Coronary artery (tissue), 2 donors: Measurements from ENCODE around the gene LPP.

Experiments
- DNase-seq: peaks from one replicate; pipeline ENCODE4 v3.0.0-alpha.2; 2017; ENCODE audit warnings: low spot score
- H3K27ac ChIP-seq, 2 donors: fragments of 200-600 bp; sonication (generic); one replicate each; pipeline ENCODE4 v1.5.1; 2016 to 2019
- H3K4me3 ChIP-seq: fragments of 200-600 bp; sonication (generic); 2 replicates; pipeline ENCODE4 v1.5.1; 2016; ENCODE audit warnings: mild to moderate bottlenecking, moderate library complexity
- TF ChIP-seq, protein P1 (sequence below): fragments of 200-600 bp; sonication (generic); IDR thresholded peaks from one replicate; pipeline ENCODE4 v1.5.1; 2019; ENCODE audit warnings: antibody characterized with exemption

The LPP gene, protein sequence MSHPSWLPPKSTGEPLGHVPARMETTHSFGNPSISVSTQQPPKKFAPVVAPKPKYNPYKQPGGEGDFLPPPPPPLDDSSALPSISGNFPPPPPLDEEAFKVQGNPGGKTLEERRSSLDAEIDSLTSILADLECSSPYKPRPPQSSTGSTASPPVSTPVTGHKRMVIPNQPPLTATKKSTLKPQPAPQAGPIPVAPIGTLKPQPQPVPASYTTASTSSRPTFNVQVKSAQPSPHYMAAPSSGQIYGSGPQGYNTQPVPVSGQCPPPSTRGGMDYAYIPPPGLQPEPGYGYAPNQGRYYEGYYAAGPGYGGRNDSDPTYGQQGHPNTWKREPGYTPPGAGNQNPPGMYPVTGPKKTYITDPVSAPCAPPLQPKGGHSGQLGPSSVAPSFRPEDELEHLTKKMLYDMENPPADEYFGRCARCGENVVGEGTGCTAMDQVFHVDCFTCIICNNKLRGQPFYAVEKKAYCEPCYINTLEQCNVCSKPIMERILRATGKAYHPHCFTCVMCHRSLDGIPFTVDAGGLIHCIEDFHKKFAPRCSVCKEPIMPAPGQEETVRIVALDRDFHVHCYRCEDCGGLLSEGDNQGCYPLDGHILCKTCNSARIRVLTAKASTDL

DNA sequence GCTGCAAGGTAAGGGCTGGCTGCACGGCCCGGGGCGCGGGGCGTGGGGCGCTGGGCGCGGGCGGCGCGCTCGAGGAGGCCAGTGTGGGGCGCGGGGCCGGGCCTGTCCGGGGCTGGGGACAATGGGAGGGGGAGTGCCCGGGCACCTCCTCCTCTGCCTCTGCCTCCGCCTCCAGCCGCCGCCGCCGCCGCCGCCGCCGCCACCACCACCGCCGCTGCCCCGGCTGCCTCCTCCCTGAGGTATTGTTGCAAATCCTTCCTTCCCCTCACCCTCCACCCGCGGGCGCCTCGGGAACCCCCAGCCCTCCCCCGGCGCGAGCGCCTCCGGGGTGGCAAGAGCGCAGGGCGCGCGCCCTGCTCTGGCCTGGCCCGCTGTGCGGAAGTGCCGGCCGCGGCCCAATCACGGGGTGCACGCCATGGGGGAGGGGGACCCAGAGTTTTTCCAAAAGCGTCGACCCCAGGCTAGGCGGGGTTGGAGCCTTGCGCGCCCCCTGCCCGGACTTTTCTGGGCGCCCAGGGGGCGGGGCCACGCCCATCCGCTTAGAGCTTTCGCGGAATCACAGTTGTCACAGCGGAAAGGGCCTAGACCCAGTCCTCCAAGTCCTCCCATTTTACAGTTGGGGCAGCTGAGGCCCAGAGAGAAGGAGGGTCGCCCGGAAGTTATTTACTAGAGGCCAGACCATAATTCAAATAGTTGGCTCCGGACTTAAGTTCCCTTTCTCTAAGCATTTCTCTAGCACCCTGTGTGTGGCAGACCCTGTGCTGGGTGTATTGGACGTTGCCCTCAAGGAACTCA lies at the start of gene LPP:
LPP (plus strand) TSS at position 144 of the 795 bp plus-strand sequence. CDS start 251,964 bp downstream, outside the sequence.
- peak within 1 kb of the TSS; percentile 94 to 99 for H3K27ac ChIP-seq
- TF ChIP-seq, protein P1, sequence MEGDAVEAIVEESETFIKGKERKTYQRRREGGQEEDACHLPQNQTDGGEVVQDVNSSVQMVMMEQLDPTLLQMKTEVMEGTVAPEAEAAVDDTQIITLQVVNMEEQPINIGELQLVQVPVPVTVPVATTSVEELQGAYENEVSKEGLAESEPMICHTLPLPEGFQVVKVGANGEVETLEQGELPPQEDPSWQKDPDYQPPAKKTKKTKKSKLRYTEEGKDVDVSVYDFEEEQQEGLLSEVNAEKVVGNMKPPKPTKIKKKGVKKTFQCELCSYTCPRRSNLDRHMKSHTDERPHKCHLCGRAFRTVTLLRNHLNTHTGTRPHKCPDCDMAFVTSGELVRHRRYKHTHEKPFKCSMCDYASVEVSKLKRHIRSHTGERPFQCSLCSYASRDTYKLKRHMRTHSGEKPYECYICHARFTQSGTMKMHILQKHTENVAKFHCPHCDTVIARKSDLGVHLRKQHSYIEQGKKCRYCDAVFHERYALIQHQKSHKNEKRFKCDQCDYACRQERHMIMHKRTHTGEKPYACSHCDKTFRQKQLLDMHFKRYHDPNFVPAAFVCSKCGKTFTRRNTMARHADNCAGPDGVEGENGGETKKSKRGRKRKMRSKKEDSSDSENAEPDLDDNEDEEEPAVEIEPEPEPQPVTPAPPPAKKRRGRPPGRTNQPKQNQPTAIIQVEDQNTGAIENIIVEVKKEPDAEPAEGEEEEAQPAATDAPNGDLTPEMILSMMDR, result no peak
- DNase-seq, result peak; percentile 90
- peak within 1 kb of the TSS; percentile 87 for H3K4me3 ChIP-seq

DNA sequence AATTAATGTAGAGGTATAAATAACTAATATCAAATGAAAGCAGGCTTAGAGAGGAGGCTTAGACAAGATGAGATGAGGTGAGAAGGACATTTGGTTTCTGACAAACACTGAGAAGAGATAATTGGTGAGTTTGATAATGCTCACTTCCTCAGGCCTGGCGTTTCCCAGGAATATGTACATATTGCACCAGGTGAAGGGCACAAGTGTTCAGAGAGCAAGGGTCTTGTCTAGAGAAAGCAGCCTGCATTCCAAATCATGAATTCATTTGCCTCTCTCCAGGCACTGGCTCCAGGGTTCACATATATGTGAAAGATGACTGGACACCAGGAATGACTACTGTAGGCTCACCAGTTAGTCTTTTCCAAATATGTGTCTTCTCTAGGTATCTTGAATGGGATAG lies 48.0 kb upstream of the LPP start:
- H3K27ac ChIP-seq, result no peak overlapping the region
- no peak for DNase-seq
- TF ChIP-seq, protein P1, result no peak
- no peak overlapping the region for H3K4me3 ChIP-seq

- H3K27ac ChIP-seq, result no peak overlapping the region
- TF ChIP-seq, protein P1, result no peak
- H3K4me3 ChIP-seq, result no peak overlapping the region
- DNase-seq, result no peak
These were observed 47.5 kb upstream of the LPP start for GRCh38 chr3:188106454-188106853.

DNA sequence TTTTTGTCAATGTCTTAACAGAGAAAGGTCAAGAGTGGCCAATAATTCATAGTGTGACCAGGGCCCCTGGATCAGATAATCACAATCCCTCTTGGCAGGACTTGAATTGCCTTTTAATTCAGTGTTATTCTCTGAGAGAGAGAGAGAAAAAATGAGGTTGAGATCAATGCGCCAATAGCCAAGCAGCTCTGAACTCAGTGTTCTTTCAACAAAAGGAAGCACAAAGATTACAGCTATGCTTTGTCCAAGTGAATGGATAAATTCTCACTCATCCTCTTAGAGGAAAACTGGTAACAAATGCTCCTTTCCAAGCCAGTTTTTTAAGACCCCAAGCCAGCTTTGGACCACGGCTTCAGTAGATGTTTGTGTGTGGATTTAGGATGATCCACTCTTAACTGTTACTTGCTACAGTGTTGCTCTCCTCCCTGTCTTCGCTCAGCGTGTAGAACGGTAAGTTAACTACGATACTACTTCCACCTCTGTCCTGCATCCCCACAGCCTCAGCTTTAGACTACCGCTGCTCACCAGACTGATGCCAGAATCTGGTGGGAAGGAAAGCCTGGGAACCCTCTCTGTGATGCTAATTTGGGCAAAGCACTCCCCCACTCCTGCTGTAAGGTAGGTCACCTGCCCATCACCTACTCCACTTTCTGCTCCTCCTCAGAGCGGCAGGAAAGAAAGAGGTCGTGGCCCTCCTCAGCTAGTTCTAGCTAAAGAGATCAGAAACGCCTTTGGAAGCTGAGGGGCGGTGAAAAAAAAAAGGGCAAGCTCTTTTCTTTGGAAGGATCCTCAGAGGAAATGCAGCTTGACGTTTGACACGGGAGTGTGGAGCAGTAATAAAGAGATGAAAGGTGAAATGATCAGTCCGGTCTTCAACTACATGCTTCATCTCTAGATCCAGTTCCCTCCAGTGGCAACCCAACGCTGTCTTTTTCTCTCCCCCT lies 46.8 kb upstream of the LPP start:
- TF ChIP-seq, protein P1, result no peak

DNA sequence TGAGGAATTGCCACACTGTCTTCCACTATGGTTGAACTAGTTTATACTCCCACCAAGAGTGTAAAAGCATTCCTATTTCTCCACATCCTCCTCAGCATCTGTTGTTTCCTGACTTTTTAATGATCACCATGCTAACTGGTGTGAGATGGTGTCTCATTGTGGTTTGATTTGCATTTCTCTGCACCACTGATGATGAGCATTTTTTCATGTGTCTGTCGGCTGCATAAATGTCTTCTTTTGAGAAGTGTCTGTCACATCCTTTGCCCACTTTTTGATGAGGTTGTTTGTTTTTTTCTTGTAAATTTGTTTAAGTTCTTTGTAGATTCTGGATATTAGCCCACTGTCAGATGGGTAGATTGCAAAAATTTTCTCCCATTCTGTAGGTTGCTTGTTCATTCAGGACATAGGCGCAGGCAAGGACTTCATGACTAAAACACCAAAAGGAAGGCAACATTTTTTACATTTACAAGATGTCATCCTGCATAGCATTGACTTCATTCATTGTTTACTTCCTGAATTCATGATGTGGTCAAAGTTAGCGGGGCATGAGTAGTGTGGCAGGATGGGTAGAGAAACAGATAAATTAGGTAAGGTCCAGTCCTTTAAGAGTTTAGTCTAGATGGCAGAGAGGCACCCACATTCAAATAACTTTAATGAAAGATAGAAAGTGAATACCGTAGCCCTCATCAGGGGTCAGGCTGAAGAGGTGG lies 45.1 kb upstream of the LPP start:
- Histone ChIP-seq H3K4me3 (no peak overlapping the region), H3K27ac (no peak overlapping the region)
- TF ChIP-seq, protein P1, result no peak
- no peak for DNase-seq

More for the DNA sequence above, 46.8 kb upstream of the LPP start:
- DNase-seq, result no peak
- H3K4me3 ChIP-seq, result no peak overlapping the region
- H3K27ac ChIP-seq, result no peak overlapping the region
